ENCODE data around the gene PIGC. TPM values are rescaled to one million over a fixed set of nuclear protein-coding genes. Genes with fewer than 3 reads are reported as not detected.

PIGC gene
- total and polyA plus RNA-seq, 2 experiments from 2014 or later, result 27.8 to 32.7 TPM

DNA sequence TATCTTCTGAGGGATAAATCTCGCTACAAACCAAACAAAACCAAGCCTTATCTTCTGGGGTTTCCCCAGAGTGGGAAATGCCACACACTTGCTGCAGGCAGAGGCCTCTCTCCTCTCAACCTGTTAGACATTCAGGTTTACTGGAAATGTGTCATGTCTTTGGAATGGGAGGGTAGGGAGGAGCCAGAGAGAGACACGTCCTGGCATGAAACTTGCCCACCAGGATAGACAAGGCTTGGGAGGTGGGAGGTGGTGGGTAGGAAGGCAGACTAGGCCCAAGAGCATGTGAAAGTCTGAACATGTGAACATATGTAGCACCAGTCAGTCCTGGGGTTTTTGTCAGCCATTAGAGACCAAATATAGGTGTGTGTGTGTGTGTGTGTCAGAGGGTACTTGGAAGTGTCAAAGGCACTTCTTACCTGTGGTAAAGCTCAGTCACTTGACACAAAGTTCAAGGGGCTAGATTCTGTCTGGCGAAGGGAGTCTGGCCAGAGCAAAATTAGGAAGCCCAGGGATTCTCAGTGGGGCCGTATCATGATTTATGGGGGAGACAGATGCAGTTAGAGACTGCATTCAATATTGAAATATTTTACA is 32.4 kb upstream of the PIGC start:
- H3K4me3 ChIP-seq, result no peak overlapping the region
- H3K4me1 ChIP-seq (ENCODE audit: insufficient read depth), result no peaks in the 10 kb centered on the region
- no peak overlapping the region for H3K9ac ChIP-seq
- WGBS, 2 experiments (ENCODE audit: low coverage in 1 of 2, low lambda C conversion rate in 2 of 2, missing lambda C conversion rate in 2 of 2), result 61 to 71% methylated on average over 4 of the region's 4 CpGs
- H3K9me3 ChIP-seq (ENCODE audit: low read depth), result no peaks in the 10 kb centered on the region
- no peaks in the 10 kb centered on the region for H4K20me1 ChIP-seq (ENCODE audit: insufficient read depth)
- in situ Hi-C loops (cut with MboI), result no loop called here
- peaks cover 9% of the 10 kb centered on the region; the same call in 1 of the 2 replicates for H3K27me3 ChIP-seq (replicated peaks; ENCODE audit: insufficient read depth)
- H3K36me3 ChIP-seq (ENCODE audit: low read depth), result no peaks in the 10 kb centered on the region
- TF ChIP-seq EZH2 (IDR thresholded peaks at IDR 0.05; ENCODE audit: insufficient read depth, poor library complexity, severe bottlenecking) (no peak), EZH2phosphoT487 (IDR thresholded peaks at IDR 0.05; ENCODE audit: insufficient read depth, low read depth) (no peak)
- H3K4me2 ChIP-seq (ENCODE audit: unreplicated experiment), result no peak overlapping the region
- H3K27ac ChIP-seq, result no peak overlapping the region
- no peak for DNase-seq
- no peaks in the 10 kb centered on the region for H3K79me2 ChIP-seq (ENCODE audit: insufficient read depth)
- H2AFZ ChIP-seq, result no peak overlapping the region
- H3F3A ChIP-seq (ENCODE audit: insufficient read depth), result no peaks in the 10 kb centered on the region
- H3K9me2 ChIP-seq (ENCODE audit: insufficient read depth), result no peaks in the 10 kb centered on the region

GRCh38 chr1:172473842-172474241 is 30.0 kb upstream of the PIGC start:
- Histone ChIP-seq H3K9me3 (ENCODE audit: low read depth) (no peaks in the 10 kb centered on the region), H3K9ac (no peak overlapping the region), H3K79me2 (ENCODE audit: insufficient read depth) (no peaks in the 10 kb centered on the region), H4K20me1 (ENCODE audit: insufficient read depth) (no peaks in the 10 kb centered on the region), H3K27ac (no peak overlapping the region), H3K4me1 (ENCODE audit: insufficient read depth) (no peaks in the 10 kb centered on the region), H3K9me2 (ENCODE audit: insufficient read depth) (no peaks in the 10 kb centered on the region), H3K27me3 (replicated peaks; ENCODE audit: insufficient read depth) (no peaks in the 10 kb centered on the region), H3K36me3 (ENCODE audit: low read depth) (no peaks in the 10 kb centered on the region), H3K4me3 (no peak overlapping the region), H3F3A (ENCODE audit: insufficient read depth) (no peaks in the 10 kb centered on the region), H2AFZ (no peak overlapping the region), H3K4me2 (ENCODE audit: unreplicated experiment) (no peak overlapping the region)
- in situ Hi-C loops (cut with MboI), result no loop called here
- no peak for TF ChIP-seq EZH2phosphoT487 (IDR thresholded peaks at IDR 0.05; ENCODE audit: insufficient read depth, low read depth)
- TF ChIP-seq EZH2 (IDR thresholded peaks at IDR 0.05; ENCODE audit: insufficient read depth, poor library complexity, severe bottlenecking), result no peak
- DNase-seq, result no peak

- H3K9me2 ChIP-seq (ENCODE audit: insufficient read depth), result no peaks in the 10 kb centered on the region
- H3F3A ChIP-seq (ENCODE audit: insufficient read depth), result no peaks in the 10 kb centered on the region
- no peaks in the 10 kb centered on the region for H3K79me2 ChIP-seq (ENCODE audit: insufficient read depth)
- H3K9me3 ChIP-seq (ENCODE audit: low read depth), result no peaks in the 10 kb centered on the region
- no peak overlapping the region for H3K9ac ChIP-seq
- H3K36me3 ChIP-seq (ENCODE audit: low read depth), result no peaks in the 10 kb centered on the region
- DNase-seq, result no peak
- H3K4me1 ChIP-seq (ENCODE audit: insufficient read depth), result no peaks in the 10 kb centered on the region
- no peaks in the 10 kb centered on the region for H3K27me3 ChIP-seq (replicated peaks; ENCODE audit: insufficient read depth)
- no peak overlapping the region for H3K4me3 ChIP-seq
- WGBS, 2 experiments (ENCODE audit: low coverage in 1 of 2, low lambda C conversion rate in 2 of 2, missing lambda C conversion rate in 2 of 2), result 69 to 78% methylated on average over 3 of the region's 3 CpGs
- TF ChIP-seq EZH2phosphoT487 (IDR thresholded peaks at IDR 0.05; ENCODE audit: insufficient read depth, low read depth), result no peak
- TF ChIP-seq EZH2 (IDR thresholded peaks at IDR 0.05; ENCODE audit: insufficient read depth, poor library complexity, severe bottlenecking), result no peak
- in situ Hi-C loops (cut with MboI), result no loop called here
- H2AFZ ChIP-seq, result no peak overlapping the region
- H4K20me1 ChIP-seq (ENCODE audit: insufficient read depth), result no peaks in the 10 kb centered on the region
- no peak overlapping the region for H3K4me2 ChIP-seq (ENCODE audit: unreplicated experiment)
- no peak overlapping the region for H3K27ac ChIP-seq
Observed at GRCh38 chr1:172473302-172473701, 29.4 kb upstream of the PIGC start.

DNA sequence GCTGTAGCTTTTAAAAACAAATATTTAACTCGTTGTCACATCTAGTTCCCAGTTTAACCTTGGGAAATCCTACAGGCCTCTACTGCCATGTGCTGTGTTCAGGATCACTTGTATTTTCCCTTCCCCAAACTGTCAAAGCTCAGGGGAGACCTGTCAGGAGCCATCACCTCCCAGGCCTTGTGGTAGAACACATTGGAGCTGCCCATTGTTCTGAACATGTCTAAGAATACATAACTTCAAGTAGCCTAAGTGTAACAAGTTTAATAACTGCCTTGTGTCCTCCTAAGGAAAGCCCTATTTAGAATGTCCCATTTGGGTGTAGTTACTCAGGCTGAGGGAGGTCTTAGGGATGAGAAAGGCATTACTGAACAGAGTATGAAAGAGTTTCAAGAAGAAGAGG is 28.6 kb upstream of the PIGC start:
- in situ Hi-C loops (cut with MboI), result no loop called here
- Histone ChIP-seq H3K27ac (no peak overlapping the region), H3K9me2 (ENCODE audit: insufficient read depth) (no peaks in the 10 kb centered on the region), H3K9ac (no peak overlapping the region), H2AFZ (no peak overlapping the region), H3K79me2 (ENCODE audit: insufficient read depth) (no peaks in the 10 kb centered on the region), H3K4me3 (no peak overlapping the region), H3K4me1 (ENCODE audit: insufficient read depth) (no peaks in the 10 kb centered on the region), H3K9me3 (ENCODE audit: low read depth) (no peaks in the 10 kb centered on the region), H3F3A (ENCODE audit: insufficient read depth) (no peaks in the 10 kb centered on the region), H3K27me3 (replicated peaks; ENCODE audit: insufficient read depth) (no peaks in the 10 kb centered on the region), H4K20me1 (ENCODE audit: insufficient read depth) (no peaks in the 10 kb centered on the region), H3K4me2 (ENCODE audit: unreplicated experiment) (no peak overlapping the region), H3K36me3 (ENCODE audit: low read depth) (no peaks in the 10 kb centered on the region)
- 81% methylated on average over 1 of the region's 1 CpG for WGBS, 2 experiments (ENCODE audit: low coverage in 1 of 2, low lambda C conversion rate in 2 of 2, missing lambda C conversion rate in 2 of 2)
- no peak for TF ChIP-seq EZH2phosphoT487 (IDR thresholded peaks at IDR 0.05; ENCODE audit: insufficient read depth, low read depth)
- no peak for TF ChIP-seq EZH2 (IDR thresholded peaks at IDR 0.05; ENCODE audit: insufficient read depth, poor library complexity, severe bottlenecking)
- no peak for DNase-seq

DNA sequence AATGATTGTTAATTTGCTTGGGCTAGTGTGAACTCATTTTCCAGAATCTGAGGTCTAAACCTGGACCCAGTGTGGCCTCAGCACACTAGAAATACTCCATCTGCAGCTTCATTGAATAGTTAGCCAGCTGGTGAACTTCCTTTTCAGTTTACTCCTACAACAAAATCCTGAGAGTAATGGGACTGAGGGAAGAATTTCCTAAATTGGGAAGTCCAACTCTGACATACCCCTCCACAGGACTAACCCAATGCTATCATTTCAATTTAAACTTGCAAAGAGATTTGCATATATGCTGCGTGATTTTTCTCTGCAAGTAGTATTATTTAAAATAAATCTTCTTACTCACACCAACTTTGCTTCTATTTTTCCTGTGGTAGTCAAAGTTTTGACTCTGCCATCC is 27.8 kb upstream of the PIGC start:
- WGBS, 2 experiments (ENCODE audit: low coverage in 1 of 2, low lambda C conversion rate in 2 of 2, missing lambda C conversion rate in 2 of 2), result 87 to 90% methylated on average over 1 of the region's 1 CpG
- Histone ChIP-seq H3K4me2 (ENCODE audit: unreplicated experiment) (no peak overlapping the region), H3K36me3 (ENCODE audit: low read depth) (no peaks in the 10 kb centered on the region), H3K79me2 (ENCODE audit: insufficient read depth) (no peaks in the 10 kb centered on the region), H3K4me3 (no peak overlapping the region), H3K27me3 (replicated peaks; ENCODE audit: insufficient read depth) (no peaks in the 10 kb centered on the region), H2AFZ (no peak overlapping the region), H3K9me3 (ENCODE audit: low read depth) (no peaks in the 10 kb centered on the region), H4K20me1 (ENCODE audit: insufficient read depth) (no peaks in the 10 kb centered on the region), H3F3A (ENCODE audit: insufficient read depth) (no peaks in the 10 kb centered on the region), H3K4me1 (ENCODE audit: insufficient read depth) (no peaks in the 10 kb centered on the region), H3K27ac (no peak overlapping the region), H3K9ac (no peak overlapping the region), H3K9me2 (ENCODE audit: insufficient read depth) (no peaks in the 10 kb centered on the region)
- TF ChIP-seq EZH2 (IDR thresholded peaks at IDR 0.05; ENCODE audit: insufficient read depth, poor library complexity, severe bottlenecking) (no peak), EZH2phosphoT487 (IDR thresholded peaks at IDR 0.05; ENCODE audit: insufficient read depth, low read depth) (no peak)
- in situ Hi-C loops (cut with MboI), result no loop called here
- no peak for DNase-seq
